ENCODE data around the gene HINT2. TPM values are rescaled to one million over a fixed set of nuclear protein-coding genes. Genes with fewer than 3 reads are reported as not detected.

The HINT2 gene
- total RNA-seq, 4 donors from 2014 or later = 11.4 to 58.2 (median 50.6) TPM

GRCh38 chr9:35813434-35814105, 1.3 kb downstream of the HINT2 start:
- peaks cover 22 to 32% of the 10 kb centered on the region in 2 donors for H3K4me1 ChIP-seq
- H3K9me3 ChIP-seq = no peaks in the 10 kb centered on the region
- no peak overlapping the region for H3K4me3 ChIP-seq (replicated peaks in 1 of 3)
- WGBS, 2 donors = 78 to 85% methylated on average over 6 to 10 of the region's 10 CpGs
- H3K27ac ChIP-seq = peak overlapping the region; percentile 95 to 99 (median 97)
- peaks cover 0 to 4% of the 10 kb centered on the region in 2 donors for H3K36me3 ChIP-seq
- no peaks in the 10 kb centered on the region for H3K27me3 ChIP-seq
- DNase-seq = no peak
- intact Hi-C loops (cut with DNase I) = no loop called here
- TF ChIP-seq CTCF (IDR thresholded peaks at IDR 0.05) = no peak

GRCh38 chr9:35812025-35812602, 2.7 kb downstream of the HINT2 start, which contains the start of gene SPAG8:
TSS of gene SPAG8 (minus strand) at chr9:35812262. CDS start at chr9:35812147, 115 bp downstream.
- H3K4me1 ChIP-seq = peaks cover 22 to 32% of the 10 kb centered on the region in 2 donors
- H3K4me3 ChIP-seq (replicated peaks in 1 of 3) = peak within 1 kb of the TSS; percentile 0 to 29 (median 10)
- TF ChIP-seq CTCF (IDR thresholded peaks at IDR 0.05) (no peak), POLR2A (IDR thresholded peaks at IDR 0.05) (peak in 1 of 2 donors; percentile 54)
- no peaks in the 10 kb centered on the region for H3K9me3 ChIP-seq
- WGBS, 2 donors = 3% methylated on average over 19 to 25 of the region's 28 CpGs
- H3K27ac ChIP-seq = peak within 1 kb of the TSS; percentile 34 to 75 (median 72)
- intact Hi-C loops (cut with DNase I) = no loop called here
- peak; percentile 96 for DNase-seq
- no peaks in the 10 kb centered on the region for H3K27me3 ChIP-seq
- H3K36me3 ChIP-seq = peaks cover 0 to 9% of the 10 kb centered on the region in 2 donors

GRCh38 chr9:35811381-35812024, 3.3 kb downstream of the HINT2 start:
- WGBS, 2 donors = 22% methylated on average over 10 of the region's 12 CpGs; no CpG with 5 or more reads in 1 of the 2 donors
- H3K36me3 ChIP-seq = peaks cover 0 to 9% of the 10 kb centered on the region in 2 donors
- no peaks in the 10 kb centered on the region for H3K9me3 ChIP-seq
- intact Hi-C loops (cut with DNase I) = no loop called here
- peak overlapping the region; percentile 0 to 29 (median 10) for H3K4me3 ChIP-seq (replicated peaks in 1 of 3)
- DNase-seq = peak; percentile 71 to 74
- no peaks in the 10 kb centered on the region for H3K27me3 ChIP-seq
- H3K27ac ChIP-seq = peak overlapping the region in 2 of 3 donors; percentile 72 to 75
- TF ChIP-seq CTCF (IDR thresholded peaks at IDR 0.05) = no peak
- no peak for TF ChIP-seq POLR2A (IDR thresholded peaks at IDR 0.05)
- peaks cover 22 to 32% of the 10 kb centered on the region in 2 donors for H3K4me1 ChIP-seq

- Histone ChIP-seq H3K36me3 (peaks cover 0 to 17% of the 10 kb centered on the region in 2 donors), H3K4me1 (peaks cover 22 to 32% of the 10 kb centered on the region in 2 donors), H3K9me3 (no peaks in the 10 kb centered on the region), H3K27ac (no peak overlapping the region), H3K27me3 (no peaks in the 10 kb centered on the region), H3K4me3 (replicated peaks in 1 of 3) (no peak overlapping the region)
- 98 to 99% methylated on average over 7 of the region's 7 CpGs for WGBS, 2 donors
- intact Hi-C loops (cut with DNase I) = no loop called here
- TF ChIP-seq CTCF (IDR thresholded peaks at IDR 0.05) (no peak), POLR2A (IDR thresholded peaks at IDR 0.05) (no peak)
- DNase-seq = no peak
These were observed 4.7 kb downstream of the HINT2 start for GRCh38 chr9:35810122-35810521.
